Kidney (tissue), 14 donors: ENCODE measurements around the gene FKBP6. TPM values are rescaled to one million over a fixed set of nuclear protein-coding genes. Genes with fewer than 3 reads are reported as not detected.

Source experiments
- DNase-seq, 5 donors: peaks; one replicate each; pipeline ENCODE4 v3.0.0-alpha.2; 2013 to 2020
- FAIRE-seq: peaks from 2 replicates; lab custom pipeline; 2012; peaks lifted over from hg19 to GRCh38; lab: Jason Lieb, UNC
- H3K27ac ChIP-seq, 2 donors: one replicate each; pipeline ENCODE4 v1.7.0; 2013; ENCODE audit warnings: low read depth in 2 of 2, low read length in 2 of 2, inconsistent platforms in 1 of 2
- H3K27me3 ChIP-seq: one replicate; pipeline ENCODE4 v1.7.1; 2013; ENCODE audit warnings: low read length, inconsistent platforms; ENCODE audit not compliant: control insufficient read depth, insufficient read depth
- H3K36me3 ChIP-seq, 3 donors: one replicate each; pipeline versions ENCODE4 v1.7.0 to v1.7.1; 2013; ENCODE audit warnings: low read length in 3 of 3, control low read depth in 1 of 3, inconsistent platforms in 1 of 3; ENCODE audit not compliant: insufficient read depth in 3 of 3, control insufficient read depth in 2 of 3
- H3K4me1 ChIP-seq, 3 donors: one replicate each; pipeline versions ENCODE4 v1.7.0 to v1.7.1; 2013; ENCODE audit warnings: low read length in 3 of 3, inconsistent platforms in 1 of 3, low read depth in 1 of 3; ENCODE audit not compliant: control insufficient read depth in 2 of 3, insufficient read depth in 2 of 3
- H3K4me3 ChIP-seq, 3 donors: one replicate each; pipeline versions ENCODE4 v1.7.0 to v1.8.1; 2013; ENCODE audit warnings: low read length in 3 of 3, control low read depth in 1 of 3, inconsistent platforms in 1 of 3
- H3K9ac ChIP-seq, 3 donors: one replicate each; pipeline versions ENCODE4 v1.7.0 to v1.7.1; 2013; ENCODE audit warnings: low read length in 3 of 3, control low read depth in 1 of 3, inconsistent platforms in 1 of 3
- H3K9me3 ChIP-seq, 3 donors: one replicate each; pipeline versions ENCODE4 v1.7.0 to v1.7.1; 2013; ENCODE audit warnings: low read length in 3 of 3, control low read depth in 1 of 3, inconsistent platforms in 1 of 3; ENCODE audit not compliant: control insufficient read depth in 2 of 3, insufficient read depth in 1 of 3
- intact Hi-C: fragments of 100-400 bp; cut with DNase I; formaldehyde crosslinking; loops from one replicate; pipeline ENCODE4 v1.11.1; 2022
- polyA plus RNA-seq: library from polyadenylated mRNA; stranded (reverse); fragments of 350-450 nt; fragmentation: Illumina TruSeq; extraction: RNeasy Lipid Tissue Mini Kit (QIAGEN cat#74804); gene quantifications from one replicate; pipeline ENCODE4 v1.2.3, GENCODE V29; 2014; ENCODE audit warnings: low read depth, low replicate concordance; ENCODE audit not compliant: insufficient read depth
- total RNA-seq: library from RNA; stranded (reverse); fragmentation: NEBNext Ultra II Directional; extraction: Animal tissue kit (Norgen Biotek cat#: 25700); gene quantifications from one replicate; pipeline ENCODE4 v1.2.1, GENCODE V29; 2021
- TF ChIP-seq, protein P1 (sequence below): IDR thresholded peaks from 3 replicates; pipeline ENCODE4 v1.5.1; 2012; ENCODE audit warnings: mild to moderate bottlenecking, moderate library complexity, borderline replicate concordance; ENCODE audit not compliant: insufficient read depth; ENCODE audit errors: extremely low read depth
- donor health status: control.
- donor health status: control.
- donor health status: control.
- donor health status: control.
- donor health status: control.
- donor health status: DM: yes; HTN: yes; CAD: no.
- donor health status: Normal renal cell carcinoma (clear cell type).

FKBP6 gene
- total and polyA plus RNA-seq, 2 donors from 2014 or later: 0.13 TPM; not detected in 1

DNA sequence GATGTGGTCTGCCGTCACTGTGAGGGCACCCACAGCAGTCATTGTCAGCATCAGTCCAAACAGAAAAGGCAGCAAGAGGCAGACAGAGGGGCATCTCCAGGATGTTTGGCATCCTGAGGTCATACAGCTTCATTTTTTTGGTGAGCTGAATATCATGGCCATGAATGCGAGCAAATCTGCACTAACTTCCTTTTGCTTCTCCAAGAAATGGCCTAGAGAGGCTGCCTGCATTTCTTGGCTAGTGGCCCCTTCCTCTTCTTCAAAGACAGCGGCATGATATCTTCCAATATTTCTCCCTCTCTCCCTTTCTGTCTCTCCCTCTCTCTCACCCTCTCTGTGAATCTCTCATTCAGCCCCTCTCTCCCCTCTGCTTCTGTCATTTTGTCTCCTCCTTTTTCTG lies 24.8 kb downstream of the FKBP6 start:
- intact Hi-C loops: no loop called here
- H3K4me3 ChIP-seq: no peak overlapping the region
- DNase-seq: no peak
- no peak overlapping the region for H3K9ac ChIP-seq
- no peaks in the 10 kb centered on the region for H3K36me3 ChIP-seq
- no peak overlapping the region for H3K27ac ChIP-seq
- no peaks in the 10 kb centered on the region for H3K27me3 ChIP-seq
- no peaks in the 10 kb centered on the region for H3K4me1 ChIP-seq
- TF ChIP-seq, protein P1, sequence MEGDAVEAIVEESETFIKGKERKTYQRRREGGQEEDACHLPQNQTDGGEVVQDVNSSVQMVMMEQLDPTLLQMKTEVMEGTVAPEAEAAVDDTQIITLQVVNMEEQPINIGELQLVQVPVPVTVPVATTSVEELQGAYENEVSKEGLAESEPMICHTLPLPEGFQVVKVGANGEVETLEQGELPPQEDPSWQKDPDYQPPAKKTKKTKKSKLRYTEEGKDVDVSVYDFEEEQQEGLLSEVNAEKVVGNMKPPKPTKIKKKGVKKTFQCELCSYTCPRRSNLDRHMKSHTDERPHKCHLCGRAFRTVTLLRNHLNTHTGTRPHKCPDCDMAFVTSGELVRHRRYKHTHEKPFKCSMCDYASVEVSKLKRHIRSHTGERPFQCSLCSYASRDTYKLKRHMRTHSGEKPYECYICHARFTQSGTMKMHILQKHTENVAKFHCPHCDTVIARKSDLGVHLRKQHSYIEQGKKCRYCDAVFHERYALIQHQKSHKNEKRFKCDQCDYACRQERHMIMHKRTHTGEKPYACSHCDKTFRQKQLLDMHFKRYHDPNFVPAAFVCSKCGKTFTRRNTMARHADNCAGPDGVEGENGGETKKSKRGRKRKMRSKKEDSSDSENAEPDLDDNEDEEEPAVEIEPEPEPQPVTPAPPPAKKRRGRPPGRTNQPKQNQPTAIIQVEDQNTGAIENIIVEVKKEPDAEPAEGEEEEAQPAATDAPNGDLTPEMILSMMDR: no peak
- FAIRE-seq: no peak
- no peaks in the 10 kb centered on the region for H3K9me3 ChIP-seq

GRCh38 chr7:73353243-73353642 lies 25.3 kb downstream of the FKBP6 start:
- TF ChIP-seq, protein P1: no peak
- DNase-seq (peak in 1 of 5 donors; percentile 0), FAIRE-seq (no peak)
- peaks cover 0 to 3% (median 0%) of the 10 kb centered on the region in 3 donors for H3K4me1 ChIP-seq
- no peaks in the 10 kb centered on the region for H3K36me3 ChIP-seq
- H3K27me3 ChIP-seq: no peaks in the 10 kb centered on the region
- H3K4me3 ChIP-seq: no peak overlapping the region
- intact Hi-C loops: no loop called here
- H3K9me3 ChIP-seq: no peaks in the 10 kb centered on the region
- H3K9ac ChIP-seq: no peak overlapping the region
- H3K27ac ChIP-seq: no peak overlapping the region

GRCh38 chr7:73354196-73354595 lies 26.2 kb downstream of the FKBP6 start:
- TF ChIP-seq, protein P1: no peak
- Histone ChIP-seq H3K9me3 (no peaks in the 10 kb centered on the region), H3K27ac (no peak overlapping the region), H3K4me3 (no peak overlapping the region), H3K36me3 (no peaks in the 10 kb centered on the region), H3K27me3 (no peaks in the 10 kb centered on the region), H3K4me1 (peaks cover 0 to 6% (median 0%) of the 10 kb centered on the region in 3 donors), H3K9ac (no peak overlapping the region)
- intact Hi-C loops: no loop called here
- FAIRE-seq (no peak), DNase-seq (peak in 1 of 5 donors; percentile 57)

GRCh38 chr7:73354821-73355220 lies 26.9 kb downstream of the FKBP6 start:
- no peaks in the 10 kb centered on the region for H3K9me3 ChIP-seq
- no peak overlapping the region for H3K9ac ChIP-seq
- no peaks in the 10 kb centered on the region for H3K27me3 ChIP-seq
- no peak overlapping the region for H3K4me3 ChIP-seq
- TF ChIP-seq, protein P1: no peak
- H3K27ac ChIP-seq: no peak overlapping the region
- DNase-seq (no peak), FAIRE-seq (no peak)
- peaks cover 0 to 6% (median 0%) of the 10 kb centered on the region in 3 donors for H3K4me1 ChIP-seq
- intact Hi-C loops: no loop called here
- no peaks in the 10 kb centered on the region for H3K36me3 ChIP-seq
